ENCODE data around the gene ITGAV. TPM values are rescaled to one million over a fixed set of nuclear protein-coding genes. Genes with fewer than 3 reads are reported as not detected.

ITGAV gene
- total RNA-seq, 4 donors from 2014 or later: 98.4 to 117 (median 105) TPM

DNA sequence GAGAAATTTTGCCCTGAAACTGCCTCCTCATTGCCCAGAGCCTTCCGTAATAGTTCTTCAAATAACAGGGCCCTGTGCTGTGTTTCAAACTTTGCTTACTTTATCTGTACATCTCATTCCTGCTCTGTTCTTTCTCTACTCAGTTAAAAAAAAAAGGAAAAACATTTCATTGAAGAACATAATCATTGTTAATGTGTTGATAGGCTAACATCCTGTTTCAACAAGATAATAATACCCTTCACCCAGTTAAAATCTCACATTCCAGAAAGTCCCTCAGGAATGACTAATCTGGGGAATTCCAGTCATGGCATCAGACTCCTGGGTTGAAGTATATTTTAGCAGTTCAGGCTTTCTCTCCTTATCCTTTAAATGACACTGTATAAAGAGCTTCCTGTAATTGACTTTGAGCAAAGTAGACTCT is 45.6 kb upstream of the ITGAV start:
- no peak overlapping the region for H3K4me3 ChIP-seq
- H3K27me3 ChIP-seq: no peaks in the 10 kb centered on the region
- intact Hi-C loops (cut with DNase I): no loop called here
- TF ChIP-seq, protein P1, sequence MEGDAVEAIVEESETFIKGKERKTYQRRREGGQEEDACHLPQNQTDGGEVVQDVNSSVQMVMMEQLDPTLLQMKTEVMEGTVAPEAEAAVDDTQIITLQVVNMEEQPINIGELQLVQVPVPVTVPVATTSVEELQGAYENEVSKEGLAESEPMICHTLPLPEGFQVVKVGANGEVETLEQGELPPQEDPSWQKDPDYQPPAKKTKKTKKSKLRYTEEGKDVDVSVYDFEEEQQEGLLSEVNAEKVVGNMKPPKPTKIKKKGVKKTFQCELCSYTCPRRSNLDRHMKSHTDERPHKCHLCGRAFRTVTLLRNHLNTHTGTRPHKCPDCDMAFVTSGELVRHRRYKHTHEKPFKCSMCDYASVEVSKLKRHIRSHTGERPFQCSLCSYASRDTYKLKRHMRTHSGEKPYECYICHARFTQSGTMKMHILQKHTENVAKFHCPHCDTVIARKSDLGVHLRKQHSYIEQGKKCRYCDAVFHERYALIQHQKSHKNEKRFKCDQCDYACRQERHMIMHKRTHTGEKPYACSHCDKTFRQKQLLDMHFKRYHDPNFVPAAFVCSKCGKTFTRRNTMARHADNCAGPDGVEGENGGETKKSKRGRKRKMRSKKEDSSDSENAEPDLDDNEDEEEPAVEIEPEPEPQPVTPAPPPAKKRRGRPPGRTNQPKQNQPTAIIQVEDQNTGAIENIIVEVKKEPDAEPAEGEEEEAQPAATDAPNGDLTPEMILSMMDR (IDR thresholded peaks at IDR 0.05): no peak
- TF ChIP-seq EP300 (IDR thresholded peaks at IDR 0.05): no peak
- TF ChIP-seq POLR2AphosphoS5 (IDR thresholded peaks at IDR 0.05): no peak
- TF ChIP-seq POLR2A (IDR thresholded peaks at IDR 0.05; ENCODE audit: low read depth): no peak
- H3K27ac ChIP-seq (replicated peaks in 1 of 4): peak overlapping the region; percentile 40 to 79 (median 65)
- no peaks in the 10 kb centered on the region for H3K9me3 ChIP-seq
- H3K4me1 ChIP-seq: peaks cover 4 to 33% (median 31%) of the 10 kb centered on the region in 4 donors
- WGBS: 37% methylated on average over 1 of the region's 1 CpG
- no peak for DNase-seq (ENCODE audit: extremely low spot score)
- H3K36me3 ChIP-seq: no peaks in the 10 kb centered on the region

DNA sequence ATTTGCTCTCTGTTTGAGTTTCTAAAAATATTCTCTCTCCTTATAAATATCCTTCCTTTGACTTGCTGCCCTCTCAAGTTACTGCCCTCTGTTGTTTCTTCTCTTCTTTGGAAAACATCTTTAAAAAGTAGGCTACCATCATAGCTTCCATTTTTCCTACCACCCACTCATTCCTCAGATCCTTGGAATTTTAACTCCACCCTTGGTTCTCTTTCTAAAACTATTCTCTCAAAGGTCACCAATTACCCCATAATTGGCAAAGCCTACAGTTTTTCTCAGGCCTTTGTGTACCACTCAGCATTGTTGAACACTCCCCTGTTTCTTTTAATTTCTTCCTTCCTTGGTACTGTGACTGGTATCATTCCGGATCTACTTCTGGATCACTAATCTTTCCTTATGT is 43.0 kb upstream of the ITGAV start:
- Histone ChIP-seq H3K27me3 (no peaks in the 10 kb centered on the region), H3K4me3 (no peak overlapping the region), H3K27ac (replicated peaks in 1 of 4) (no peak overlapping the region), H3K9me3 (no peaks in the 10 kb centered on the region), H3K36me3 (no peaks in the 10 kb centered on the region), H3K4me1 (peaks cover 4 to 33% (median 31%) of the 10 kb centered on the region in 4 donors)
- WGBS: 0% methylated on average over 1 of the region's 1 CpG
- TF ChIP-seq POLR2A (IDR thresholded peaks at IDR 0.05; ENCODE audit: low read depth): no peak
- TF ChIP-seq, protein P1 (IDR thresholded peaks at IDR 0.05): no peak
- intact Hi-C loops (cut with DNase I): no loop called here
- DNase-seq (ENCODE audit: extremely low spot score): no peak

DNA sequence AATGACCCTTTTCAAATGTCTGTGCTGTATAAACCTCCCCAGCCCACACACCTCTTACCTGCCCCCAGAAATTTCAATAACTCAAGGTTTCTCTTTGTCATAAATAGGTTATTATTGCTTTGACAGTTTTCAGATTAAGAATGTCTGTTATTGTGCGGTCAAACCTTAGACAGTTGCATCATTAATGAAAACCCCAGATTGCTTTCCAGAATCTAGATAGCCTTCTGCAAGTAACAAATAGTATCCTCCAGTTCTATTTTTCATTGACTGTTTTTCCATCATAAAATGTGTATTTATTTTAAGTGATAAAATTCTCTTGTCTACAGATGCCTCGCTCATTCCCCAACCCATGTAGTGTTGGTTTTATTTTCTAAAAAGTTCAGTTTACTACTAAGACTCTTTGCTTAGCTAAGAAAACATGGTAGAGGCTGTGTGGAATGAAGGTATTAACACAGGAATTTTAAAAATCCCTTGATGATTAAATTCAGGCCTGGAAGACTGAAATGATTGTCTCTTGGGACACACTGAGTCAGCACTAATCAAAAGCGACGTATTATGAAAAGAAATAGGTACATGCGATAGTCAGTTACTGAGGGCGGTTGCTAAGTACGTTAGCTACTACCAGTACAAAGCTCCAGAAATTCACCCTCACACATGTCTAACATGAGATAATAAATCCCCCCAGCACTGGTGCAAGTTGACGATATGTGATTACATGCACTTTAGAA is 38.4 kb upstream of the ITGAV start:
- DNase-seq (ENCODE audit: extremely low spot score): no peak
- no peaks in the 10 kb centered on the region for H3K9me3 ChIP-seq
- TF ChIP-seq, protein P1 (IDR thresholded peaks at IDR 0.05): no peak
- TF ChIP-seq POLR2A (IDR thresholded peaks at IDR 0.05; ENCODE audit: low read depth): no peak
- TF ChIP-seq POLR2AphosphoS5 (IDR thresholded peaks at IDR 0.05): no peak
- TF ChIP-seq EP300 (IDR thresholded peaks at IDR 0.05): no peak
- H3K36me3 ChIP-seq: no peaks in the 10 kb centered on the region
- H3K27ac ChIP-seq (replicated peaks in 1 of 4): no peak overlapping the region
- 85% methylated on average over 8 of the region's 8 CpGs for whole genome bisulfite sequencing
- H3K27me3 ChIP-seq: no peaks in the 10 kb centered on the region
- intact Hi-C loops (cut with DNase I): no loop called here
- H3K4me1 ChIP-seq: peaks cover 0 to 6% (median 6%) of the 10 kb centered on the region in 4 donors
- H3K4me3 ChIP-seq: no peak overlapping the region

DNA sequence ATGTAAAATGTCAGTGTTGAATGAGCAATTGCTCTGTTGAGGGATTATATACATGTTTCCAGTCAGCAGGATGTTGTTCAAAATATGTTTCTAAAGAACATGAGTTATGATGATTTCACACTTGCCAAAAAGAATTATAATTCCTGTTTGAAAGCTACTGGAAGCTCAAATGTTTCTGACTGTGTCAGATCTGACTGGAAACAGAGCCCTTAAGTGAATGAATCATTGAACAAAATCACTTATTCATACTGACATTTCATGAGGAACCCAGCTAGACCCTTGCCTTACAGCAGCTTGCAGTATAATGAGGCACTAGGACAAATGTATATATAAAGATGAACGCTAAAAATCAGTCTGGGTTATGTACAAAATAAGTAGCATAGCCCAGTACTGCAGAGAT is 35.4 kb upstream of the ITGAV start:
- 41% methylated on average over 1 of the region's 1 CpG for WGBS
- no peak for DNase-seq (ENCODE audit: extremely low spot score)
- TF ChIP-seq POLR2A (IDR thresholded peaks at IDR 0.05; ENCODE audit: low read depth): no peak
- TF ChIP-seq, protein P1 (IDR thresholded peaks at IDR 0.05): no peak
- TF ChIP-seq EP300 (IDR thresholded peaks at IDR 0.05): no peak
- TF ChIP-seq POLR2AphosphoS5 (IDR thresholded peaks at IDR 0.05): no peak
- Histone ChIP-seq H3K36me3 (no peaks in the 10 kb centered on the region), H3K9me3 (no peaks in the 10 kb centered on the region), H3K4me1 (no peaks in the 10 kb centered on the region), H3K27ac (replicated peaks in 1 of 4) (no peak overlapping the region), H3K27me3 (no peaks in the 10 kb centered on the region), H3K4me3 (no peak overlapping the region)
- intact Hi-C loops (cut with DNase I): no loop called here

Data from esophagus muscularis mucosa (tissue), 4 donors.